Panc1 (cell line): ENCODE data around the gene GALNT14. TPM values are rescaled to one million over a fixed set of nuclear protein-coding genes. Genes with fewer than 3 reads are reported as not detected.

ENCODE experiments used
- ATAC-seq: fragments of 200-7000 bp; cut with Tn5 transposase; 2 replicates; pipeline ENCODE4 v1.9.1; 2020; ENCODE audit warnings: mild to moderate bottlenecking, moderate library complexity
- BruUV-seq: library from RNA; stranded (reverse); fragments of 400-500 nt; replicated peaks from 2 replicates; lab custom pipeline; 2021; lab: Mats Ljungman, UMichigan
- CTCF ChIA-PET: fragments of 300-600 bp; sonication (Branson Sonifier 250); formaldehyde crosslinking; loops from one replicate; lab custom pipeline; 2022; ENCODE audit warnings: antibody characterized with exemption; lab: Charles Lee
- POLR2A ChIA-PET: fragments of 300-600 bp; sonication (Branson Sonifier 250); formaldehyde crosslinking; loops from one replicate; lab custom pipeline; 2022; ENCODE audit warnings: antibody characterized with exemption; lab: Charles Lee
- DNase-seq: peaks from one replicate; pipeline ENCODE4 v3.0.0-alpha.2; 2010; ENCODE audit warnings: low read depth, low spot score
- H3K27ac ChIP-seq: 2 replicates; pipeline ENCODE4 v1.5.1; 2011; ENCODE audit warnings: mild to moderate bottlenecking, low read length, inconsistent platforms
- H3K27me3 ChIP-seq: fragments of 200-500 bp; sonication (Bioruptor generic); 2 replicates; pipeline ENCODE4 v1.6.0; 2014; ENCODE audit warnings: low read length, inconsistent platforms; ENCODE audit not compliant: control insufficient read depth, insufficient read depth
- H3K36me3 ChIP-seq: fragments of 200-500 bp; sonication (Bioruptor generic); 2 replicates; pipeline ENCODE4 v1.5.1; 2014; ENCODE audit warnings: inconsistent platforms, mild to moderate bottlenecking, low read length, moderate library complexity; ENCODE audit not compliant: control insufficient read depth, insufficient read depth
- H3K4me1 ChIP-seq: 2 replicates; pipeline ENCODE4 v1.5.1; 2011; ENCODE audit warnings: inconsistent platforms, mild to moderate bottlenecking, low read length, moderate library complexity; ENCODE audit not compliant: control insufficient read depth, insufficient read depth
- H3K4me3 ChIP-seq, 2 experiments: 2 replicates each; pipeline ENCODE4 v1.5.1; 2011 to 2012; ENCODE audit warnings: low read depth in 2 of 2, low read length in 2 of 2, mild to moderate bottlenecking in 2 of 2, inconsistent platforms in 1 of 2, moderate library complexity in 1 of 2
- H3K9me3 ChIP-seq: fragments of 200-500 bp; sonication (Bioruptor generic); 2 replicates; pipeline ENCODE4 v1.5.1; 2014; ENCODE audit warnings: low read depth, mild to moderate bottlenecking, inconsistent platforms, low read length, moderate library complexity; ENCODE audit not compliant: control insufficient read depth, insufficient read depth
- CTCF ChIP-seq: fragments of 450-650 bp; IDR thresholded peaks from 2 replicates; pipeline ENCODE4 v1.5.1; 2017; ENCODE audit warnings: mild to moderate bottlenecking
- POLR2AphosphoS5 ChIP-seq: IDR thresholded peaks from 2 replicates; pipeline ENCODE4 v1.6.1; 2012; ENCODE audit warnings: mild to moderate bottlenecking, low read depth, low read length, moderate library complexity
- REST ChIP-seq, 2 experiments: IDR thresholded peaks; 2 replicates each; pipeline ENCODE4 v1.6.1; 2011 to 2012; ENCODE audit warnings: low read depth in 2 of 2, control low read depth in 1 of 2, low read length in 1 of 2, mild to moderate bottlenecking in 1 of 2, moderate library complexity in 1 of 2; ENCODE audit not compliant: insufficient read depth in 1 of 2
- SIN3A ChIP-seq: IDR thresholded peaks from 2 replicates; pipeline ENCODE4 v1.6.1; 2012; ENCODE audit warnings: low read depth, mild to moderate bottlenecking, low read length, moderate library complexity, borderline replicate concordance; ENCODE audit not compliant: insufficient read depth
- TCF7L2 ChIP-seq: IDR thresholded peaks from 2 replicates; pipeline ENCODE4 v1.6.1; 2011; ENCODE audit warnings: mild to moderate bottlenecking, low read depth, low read length, inconsistent platforms
- in situ Hi-C: cut with HindIII; loops from 2 replicates; pipeline ENCODE4 v1.10.0; 2016; ENCODE audit warnings: low sequenced_read_pairs, low pct_unique_long_range_greater_than_20kb
- intact Hi-C: fragments of 100-400 bp; cut with micrococcal nuclease; formaldehyde crosslinking; loops from one replicate; pipeline ENCODE4 v1.10.0; 2022; ENCODE audit not compliant: unreplicated experiment
- total RNA-seq: library from RNA; stranded (reverse); gene quantifications from one replicate; pipeline ENCODE4 v1.2.1, GENCODE V29; 2021; ENCODE audit not compliant: unreplicated experiment

GALNT14 gene
- total RNA-seq, 1 experiment from 2014 or later: 0.67 TPM

- no peak for ATAC-seq
These were observed 222.8 kb downstream of the GALNT14 start for GRCh38 chr2:30915486-30915885.

GRCh38 chr2:30914456-30914855 lies 223.8 kb downstream of the GALNT14 start:
- Histone ChIP-seq H3K36me3 (no peaks in the 10 kb centered on the region), H3K27ac (no peak overlapping the region), H3K9me3 (no peaks in the 10 kb centered on the region), H3K4me1 (no peaks in the 10 kb centered on the region), H3K27me3 (no peaks in the 10 kb centered on the region; the same call in 1 of the 2 replicates), H3K4me3 (no peak overlapping the region)
- ChIA-PET CTCF (no interaction called here), POLR2A (no interaction called here)
- TF ChIP-seq CTCF (no peak), REST (IDR thresholded peaks at IDR 0.05; ENCODE audit: insufficient read depth in 1 of 2, low read depth in 2 of 2, low read length in 1 of 2) (no peak), TCF7L2 (no peak), POLR2AphosphoS5 (no peak), SIN3A (no peak)
- in situ Hi-C loops: no loop called here
- no peak for DNase-seq
- no TSS peak for BruUV-seq
- ATAC-seq: no peak
- intact Hi-C loops: no loop called here

More at GRCh38 chr2:30915486-30915885, 222.8 kb downstream of the GALNT14 start:
- no peaks in the 10 kb centered on the region for H3K4me1 ChIP-seq
- ChIA-PET POLR2A (no interaction called here), CTCF (no interaction called here)
- in situ Hi-C loops: no loop called here
- TF ChIP-seq SIN3A: no peak
- TF ChIP-seq REST (IDR thresholded peaks at IDR 0.05; ENCODE audit: insufficient read depth in 1 of 2, low read depth in 2 of 2, low read length in 1 of 2): no peak
- TF ChIP-seq POLR2AphosphoS5: no peak
- no peak for TF ChIP-seq TCF7L2
- TF ChIP-seq CTCF: no peak; the same call in 1 of the 2 replicates
- no peak overlapping the region for H3K27ac ChIP-seq
- no peak for DNase-seq
- H3K36me3 ChIP-seq: no peaks in the 10 kb centered on the region
- no peaks in the 10 kb centered on the region for H3K9me3 ChIP-seq
- intact Hi-C loops: no loop called here
- BruUV-seq: no TSS peak
- H3K4me3 ChIP-seq: no peak overlapping the region
- H3K27me3 ChIP-seq: no peaks in the 10 kb centered on the region; the same call in 1 of the 2 replicates
